Suprapubic skin (tissue), 4 donors: Measurements from ENCODE around the gene ITGA6. TPM values are rescaled to one million over a fixed set of nuclear protein-coding genes. Genes with fewer than 3 reads are reported as not detected.

ENCODE experiments used
- DNase-seq, 2 donors: peaks; one replicate each; pipeline ENCODE4 v3.0.0-alpha.2; 2019; ENCODE audit warnings: low spot score in 2 of 2
- H3K27ac ChIP-seq: fragments of 200-600 bp; sonication (generic); one replicate; pipeline ENCODE4 v1.5.1; 2019
- H3K27me3 ChIP-seq: fragments of 200-600 bp; sonication (generic); one replicate; pipeline ENCODE4 v1.5.1; 2019
- H3K36me3 ChIP-seq: fragments of 200-600 bp; sonication (generic); one replicate; pipeline ENCODE4 v1.5.1; 2019
- H3K4me1 ChIP-seq: fragments of 200-600 bp; sonication (generic); one replicate; pipeline ENCODE4 v1.5.1; 2019
- H3K4me3 ChIP-seq: fragments of 200-600 bp; sonication (generic); one replicate; pipeline ENCODE4 v1.5.1; 2019; ENCODE audit warnings: mild to moderate bottlenecking
- H3K9me3 ChIP-seq: fragments of 200-600 bp; sonication (generic); one replicate; pipeline ENCODE4 v1.5.1; 2019
- EP300 ChIP-seq: sonication (generic); formaldehyde crosslinking; IDR thresholded peaks from one replicate; pipeline ENCODE4 v1.6.1; 2017; ENCODE audit warnings: antibody characterized with exemption
- POLR2A ChIP-seq, 2 donors: fragments of 450-650 bp; IDR thresholded peaks; one replicate each; pipeline ENCODE4 v1.6.1; 2017; ENCODE audit warnings: antibody characterized with exemption in 2 of 2, mild to moderate bottlenecking in 2 of 2, moderate library complexity in 2 of 2
- POLR2AphosphoS5 ChIP-seq, 3 donors: sonication (generic); formaldehyde crosslinking; IDR thresholded peaks; one replicate each; pipeline ENCODE4 v1.6.1; 2017; ENCODE audit warnings: antibody characterized with exemption in 3 of 3
- WGBS: methylation state at CpG from one replicate; pipeline ENCODE4 v1.1.5; 2018; 5-methylcytosine and 5-hydroxymethylcytosine counted together
- total RNA-seq, 4 donors: library from RNA; depleted of rRNA; stranded (reverse); fragments of >200 nt; gene quantifications; one replicate each; pipeline ENCODE4 v1.1.0, GENCODE V29; 2016
- TF ChIP-seq, protein P1 (sequence below), 2 donors: fragments of 200-600 bp in 1 of 2; fragments of 450-650 bp in 1 of 2; sonication (generic) in 1 of 2; IDR thresholded peaks; one replicate each; pipeline ENCODE4 v1.5.1; 2016 to 2019; ENCODE audit warnings: antibody characterized with exemption in 2 of 2, mild to moderate bottlenecking in 1 of 2, moderate library complexity in 1 of 2

The ITGA6 gene
- total RNA-seq, 4 donors from 2014 or later: 89.6 to 204 (median 161) TPM

DNA sequence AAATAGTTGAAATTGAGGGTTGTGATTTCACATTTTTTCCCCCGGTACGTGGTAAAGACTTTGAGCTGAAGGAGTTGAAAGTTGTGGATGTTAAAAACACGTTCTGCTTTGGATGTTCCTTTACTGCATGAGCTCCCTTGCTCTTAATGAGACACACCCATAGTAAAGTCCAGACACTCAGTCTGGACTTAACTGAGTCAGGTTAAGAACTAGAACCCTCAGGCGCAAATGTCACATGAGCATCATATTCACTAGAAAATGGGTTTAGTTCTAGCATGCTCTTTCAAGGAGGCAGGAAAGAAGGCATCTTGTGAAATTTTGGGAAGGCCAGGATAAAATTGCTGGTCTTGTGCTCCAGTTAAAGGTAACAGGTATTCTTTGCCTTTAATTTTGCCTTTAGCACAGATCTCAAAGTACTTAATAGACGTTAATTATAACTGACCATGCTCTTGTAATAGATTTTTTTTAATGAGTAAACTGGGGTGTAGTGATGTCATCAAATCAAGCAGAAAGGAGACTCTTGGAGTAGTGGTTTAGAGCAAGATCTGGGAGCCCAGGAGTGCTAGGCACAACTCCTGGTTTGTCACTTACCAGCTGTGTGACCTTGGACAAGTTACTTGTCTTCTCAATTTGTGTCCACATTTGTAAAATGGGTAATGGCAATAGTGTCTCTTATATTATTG lies 20.6 kb downstream of the ITGA6 start:
- Histone ChIP-seq H3K27ac (no peak overlapping the region), H3K4me1 (peaks cover 36% of the 10 kb centered on the region), H3K36me3 (no peaks in the 10 kb centered on the region), H3K4me3 (no peak overlapping the region), H3K9me3 (no peaks in the 10 kb centered on the region), H3K27me3 (no peaks in the 10 kb centered on the region)
- WGBS: 67% methylated on average over 5 of the region's 5 CpGs
- DNase-seq: no peak
- TF ChIP-seq EP300: no peak
- no peak for TF ChIP-seq POLR2A (IDR thresholded peaks at IDR 0.05)
- TF ChIP-seq, protein P1, sequence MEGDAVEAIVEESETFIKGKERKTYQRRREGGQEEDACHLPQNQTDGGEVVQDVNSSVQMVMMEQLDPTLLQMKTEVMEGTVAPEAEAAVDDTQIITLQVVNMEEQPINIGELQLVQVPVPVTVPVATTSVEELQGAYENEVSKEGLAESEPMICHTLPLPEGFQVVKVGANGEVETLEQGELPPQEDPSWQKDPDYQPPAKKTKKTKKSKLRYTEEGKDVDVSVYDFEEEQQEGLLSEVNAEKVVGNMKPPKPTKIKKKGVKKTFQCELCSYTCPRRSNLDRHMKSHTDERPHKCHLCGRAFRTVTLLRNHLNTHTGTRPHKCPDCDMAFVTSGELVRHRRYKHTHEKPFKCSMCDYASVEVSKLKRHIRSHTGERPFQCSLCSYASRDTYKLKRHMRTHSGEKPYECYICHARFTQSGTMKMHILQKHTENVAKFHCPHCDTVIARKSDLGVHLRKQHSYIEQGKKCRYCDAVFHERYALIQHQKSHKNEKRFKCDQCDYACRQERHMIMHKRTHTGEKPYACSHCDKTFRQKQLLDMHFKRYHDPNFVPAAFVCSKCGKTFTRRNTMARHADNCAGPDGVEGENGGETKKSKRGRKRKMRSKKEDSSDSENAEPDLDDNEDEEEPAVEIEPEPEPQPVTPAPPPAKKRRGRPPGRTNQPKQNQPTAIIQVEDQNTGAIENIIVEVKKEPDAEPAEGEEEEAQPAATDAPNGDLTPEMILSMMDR (IDR thresholded peaks at IDR 0.05): no peak
- TF ChIP-seq POLR2AphosphoS5 (IDR thresholded peaks at IDR 0.05): no peak

DNA sequence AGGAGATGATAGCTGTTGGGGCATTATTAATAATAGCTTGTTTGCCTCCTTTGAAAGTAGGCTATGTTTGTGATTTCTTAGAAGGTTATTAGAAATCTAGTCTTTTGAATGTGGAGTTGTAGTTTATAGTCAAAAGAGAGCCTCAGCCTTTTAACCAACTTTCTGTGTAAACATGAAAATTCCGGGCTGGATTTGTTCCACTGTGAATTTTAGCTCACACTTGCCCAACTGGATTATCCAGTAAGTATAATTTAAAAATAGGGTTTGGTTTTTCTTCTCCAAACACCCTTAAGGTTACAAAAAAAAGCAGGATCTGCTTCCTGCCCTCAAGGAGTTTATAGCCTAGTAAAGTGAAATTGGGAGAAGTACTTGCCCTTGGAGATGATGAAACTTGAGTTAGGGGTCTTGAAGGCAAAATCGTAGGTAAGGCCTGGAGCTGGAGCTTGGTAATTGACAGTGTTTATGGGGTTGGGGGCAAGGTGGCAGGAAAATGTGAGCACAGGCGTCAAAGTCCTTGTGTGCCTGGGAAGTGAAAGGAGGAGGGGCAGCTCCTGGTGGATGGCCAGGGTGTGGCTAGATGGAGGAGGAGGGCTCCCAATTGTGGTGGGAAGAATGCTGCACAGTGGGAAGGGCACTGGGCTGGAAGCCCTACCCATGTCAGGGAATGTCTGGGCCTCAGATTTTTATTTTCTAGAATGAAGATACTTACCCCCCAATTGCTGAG lies 21.3 kb downstream of the ITGA6 start:
- Histone ChIP-seq H3K36me3 (no peaks in the 10 kb centered on the region), H3K4me3 (no peak overlapping the region), H3K4me1 (peaks cover 31% of the 10 kb centered on the region), H3K9me3 (no peaks in the 10 kb centered on the region), H3K27ac (no peak overlapping the region), H3K27me3 (no peaks in the 10 kb centered on the region)
- peak in 1 of 2 donors; percentile 37 for DNase-seq
- TF ChIP-seq POLR2A (IDR thresholded peaks at IDR 0.05) (no peak), POLR2AphosphoS5 (IDR thresholded peaks at IDR 0.05) (no peak), EP300 (no peak)
- TF ChIP-seq, protein P1 (IDR thresholded peaks at IDR 0.05): no peak
- WGBS: 63% methylated on average over 3 of the region's 3 CpGs

DNA sequence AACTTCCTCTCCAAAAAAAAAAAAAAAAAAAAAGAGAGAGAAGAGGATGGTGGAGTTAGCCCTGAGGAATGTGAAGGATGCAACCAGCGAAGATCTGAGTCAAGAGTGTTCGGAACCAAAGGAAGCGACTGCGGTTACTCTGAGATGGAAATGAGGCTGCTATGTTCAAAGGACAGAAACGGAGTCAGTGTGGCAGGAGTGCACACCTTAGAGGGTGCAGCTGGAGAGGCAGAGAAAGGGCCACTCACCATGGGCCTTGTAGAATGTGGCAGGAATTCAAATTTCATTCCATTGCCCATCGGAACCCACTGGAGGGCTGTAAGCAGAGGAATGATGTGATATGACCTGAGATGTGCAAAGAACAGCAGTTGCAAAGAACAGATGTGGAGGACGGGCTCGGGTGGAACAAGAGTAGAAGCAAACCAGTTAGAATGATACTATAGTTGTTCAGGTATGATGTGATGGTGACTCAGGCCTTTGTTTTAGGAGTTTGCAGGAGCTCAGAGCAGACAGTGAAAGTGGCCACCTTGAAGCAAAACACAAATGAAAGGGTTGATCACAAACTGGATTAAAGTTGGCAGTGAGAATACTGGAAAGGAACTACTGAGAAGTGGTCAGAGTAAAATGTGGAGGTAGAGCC lies 22.6 kb downstream of the ITGA6 start:
- no peak overlapping the region for H3K4me3 ChIP-seq
- H3K27me3 ChIP-seq: no peaks in the 10 kb centered on the region
- H3K9me3 ChIP-seq: no peaks in the 10 kb centered on the region
- peak in 1 of 2 donors; percentile 37 for DNase-seq
- H3K4me1 ChIP-seq: peaks cover 38% of the 10 kb centered on the region
- WGBS: 93% methylated on average over 8 of the region's 8 CpGs
- H3K27ac ChIP-seq: no peak overlapping the region
- no peaks in the 10 kb centered on the region for H3K36me3 ChIP-seq
- TF ChIP-seq EP300: no peak

DNA sequence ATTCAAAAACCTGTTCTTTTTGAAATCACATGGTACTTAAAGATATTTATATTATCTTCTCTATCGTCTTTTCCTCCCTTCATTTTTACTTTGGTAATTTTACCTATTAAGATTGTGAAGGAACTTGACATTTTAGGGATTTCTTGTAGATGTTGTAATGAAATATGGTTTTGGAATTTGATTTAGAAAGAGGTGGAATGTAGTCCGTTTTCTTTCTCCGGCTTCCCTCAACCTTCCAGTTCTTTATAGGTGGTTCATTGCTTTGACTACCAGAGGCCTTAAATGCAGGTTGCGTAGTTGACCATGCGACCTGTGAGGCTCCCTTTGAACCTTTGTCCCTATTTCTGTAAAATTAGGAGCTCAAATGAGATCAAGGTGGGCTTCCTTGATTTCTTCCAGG lies 24.5 kb downstream of the ITGA6 start:
- no peaks in the 10 kb centered on the region for H3K9me3 ChIP-seq
- H3K27ac ChIP-seq: no peak overlapping the region
- no peaks in the 10 kb centered on the region for H3K36me3 ChIP-seq
- 83% methylated on average over 5 of the region's 5 CpGs for WGBS
- TF ChIP-seq EP300: no peak
- TF ChIP-seq POLR2A (IDR thresholded peaks at IDR 0.05): no peak
- TF ChIP-seq, protein P1 (IDR thresholded peaks at IDR 0.05): no peak
- TF ChIP-seq POLR2AphosphoS5 (IDR thresholded peaks at IDR 0.05): no peak
- no peak overlapping the region for H3K4me3 ChIP-seq
- H3K4me1 ChIP-seq: peaks cover 37% of the 10 kb centered on the region
- H3K27me3 ChIP-seq: no peaks in the 10 kb centered on the region
- DNase-seq: no peak

DNA sequence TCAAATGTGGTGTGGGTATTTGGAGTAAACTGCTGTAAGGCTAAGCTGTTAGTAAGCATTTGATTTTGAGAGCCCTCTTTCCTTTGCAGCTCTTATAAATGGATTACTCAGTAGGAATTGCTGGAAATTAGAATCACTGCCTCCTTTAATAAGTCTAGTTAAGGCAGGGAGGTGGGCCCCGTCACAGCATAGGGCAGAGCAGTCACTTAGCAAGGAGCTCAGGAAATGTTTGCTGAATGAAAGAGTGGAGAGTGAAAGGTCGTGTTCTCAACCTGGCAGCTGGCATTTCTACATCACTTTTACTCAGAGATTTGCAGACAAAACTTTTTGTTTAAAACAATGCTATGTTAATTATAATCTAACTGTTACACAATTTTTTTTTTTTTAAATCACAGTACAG lies 25.5 kb downstream of the ITGA6 start:
- Histone ChIP-seq H3K4me3 (no peak overlapping the region), H3K27ac (no peak overlapping the region), H3K9me3 (no peaks in the 10 kb centered on the region), H3K4me1 (peaks cover 32% of the 10 kb centered on the region), H3K27me3 (peaks cover 2% of the 10 kb centered on the region), H3K36me3 (no peaks in the 10 kb centered on the region)
- WGBS: 73% methylated on average over 2 of the region's 2 CpGs
- DNase-seq: no peak
- TF ChIP-seq, protein P1 (IDR thresholded peaks at IDR 0.05): no peak
- no peak for TF ChIP-seq POLR2AphosphoS5 (IDR thresholded peaks at IDR 0.05)
- TF ChIP-seq POLR2A (IDR thresholded peaks at IDR 0.05): no peak
- no peak for TF ChIP-seq EP300
